HUES6 (cell line): Measurements from ENCODE around the gene GBGT1.

ENCODE experiments used
- H3K27ac ChIP-seq: 2 replicates; pipeline ENCODE4 v1.7.0; 2013; ENCODE audit warnings: low read depth, mild to moderate bottlenecking, low read length, inconsistent platforms
- H3K27me3 ChIP-seq: 2 replicates; pipeline ENCODE4 v1.6.1; 2013; ENCODE audit warnings: low read length; ENCODE audit not compliant: control insufficient read depth, insufficient read depth
- H3K36me3 ChIP-seq: 2 replicates; pipeline ENCODE4 v1.6.1; 2013; ENCODE audit warnings: low read length; ENCODE audit not compliant: control insufficient read depth, insufficient read depth
- H3K4me1 ChIP-seq: 2 replicates; pipeline ENCODE4 v1.6.1; 2013; ENCODE audit warnings: low read length; ENCODE audit not compliant: control insufficient read depth, insufficient read depth
- H3K4me3 ChIP-seq: 2 replicates; pipeline ENCODE4 v1.5.1; 2013; ENCODE audit warnings: low read depth, low read length
- H3K9ac ChIP-seq: one replicate; pipeline ENCODE4 v1.6.1; 2013; ENCODE audit warnings: mild to moderate bottlenecking, low read length
- H3K9me3 ChIP-seq: 2 replicates; pipeline ENCODE4 v1.6.1; 2013; ENCODE audit warnings: low read depth, low read length; ENCODE audit not compliant: control insufficient read depth, insufficient read depth

Gene GBGT1

DNA sequence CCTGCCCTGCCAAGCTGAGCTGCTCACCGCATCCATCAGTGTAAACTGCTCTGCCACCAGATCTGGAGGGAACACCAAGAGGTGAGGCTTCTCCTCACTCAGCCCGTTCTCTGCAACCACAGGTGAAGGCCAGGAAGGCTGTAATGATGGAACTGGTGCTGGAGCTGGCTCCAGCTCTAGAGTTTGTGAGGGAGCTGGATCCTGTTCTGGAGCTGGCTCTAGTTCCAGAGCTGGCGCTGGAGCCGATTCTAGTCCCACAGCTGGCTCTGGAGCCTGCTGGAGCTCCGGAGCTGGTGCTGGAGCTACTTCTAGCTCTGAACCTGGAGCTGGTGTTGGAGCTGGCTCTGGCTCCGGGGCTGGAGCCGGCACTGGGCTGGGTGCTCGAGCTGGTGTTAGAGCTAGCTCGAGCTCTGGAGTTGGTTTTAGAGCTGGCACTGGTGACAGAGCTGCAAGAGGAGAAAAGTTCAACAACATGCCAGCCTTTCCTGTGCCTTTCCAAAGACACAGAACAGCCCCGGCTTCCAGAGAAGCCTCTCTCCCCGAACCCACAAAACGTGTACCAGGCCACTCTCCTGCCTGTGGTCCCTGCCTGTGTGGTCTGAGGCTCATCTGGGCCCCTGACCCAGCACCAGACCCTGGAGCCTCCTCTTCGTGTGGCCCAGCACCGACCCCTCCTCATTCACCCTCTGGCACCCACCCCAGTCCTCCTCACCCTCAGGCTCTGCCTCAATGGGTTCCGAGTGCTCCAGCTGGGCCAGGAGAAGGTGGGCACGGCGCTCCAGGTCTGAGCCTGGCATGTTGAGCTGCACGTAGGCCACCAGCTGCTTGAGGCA is 55.5 kb downstream of the GBGT1 start:
- Histone ChIP-seq H3K4me1 (peaks cover 2% of the 10 kb centered on the region; the same call in 1 of the 2 replicates), H3K9me3 (no peaks in the 10 kb centered on the region), H3K9ac (no peak overlapping the region), H3K27ac (no peak overlapping the region), H3K36me3 (peaks cover 54% of the 10 kb centered on the region), H3K4me3 (no peak overlapping the region), H3K27me3 (no peaks in the 10 kb centered on the region)

GRCh38 chr9:133107245-133107722 is 56.4 kb downstream of the GBGT1 start:
- no peak overlapping the region for H3K9ac ChIP-seq
- H3K4me3 ChIP-seq = no peak overlapping the region
- H3K36me3 ChIP-seq = peaks cover 62% of the 10 kb centered on the region
- no peaks in the 10 kb centered on the region for H3K9me3 ChIP-seq
- no peak overlapping the region for H3K27ac ChIP-seq
- H3K27me3 ChIP-seq = no peaks in the 10 kb centered on the region
- H3K4me1 ChIP-seq = peaks cover 2% of the 10 kb centered on the region; the same call in 1 of the 2 replicates

DNA sequence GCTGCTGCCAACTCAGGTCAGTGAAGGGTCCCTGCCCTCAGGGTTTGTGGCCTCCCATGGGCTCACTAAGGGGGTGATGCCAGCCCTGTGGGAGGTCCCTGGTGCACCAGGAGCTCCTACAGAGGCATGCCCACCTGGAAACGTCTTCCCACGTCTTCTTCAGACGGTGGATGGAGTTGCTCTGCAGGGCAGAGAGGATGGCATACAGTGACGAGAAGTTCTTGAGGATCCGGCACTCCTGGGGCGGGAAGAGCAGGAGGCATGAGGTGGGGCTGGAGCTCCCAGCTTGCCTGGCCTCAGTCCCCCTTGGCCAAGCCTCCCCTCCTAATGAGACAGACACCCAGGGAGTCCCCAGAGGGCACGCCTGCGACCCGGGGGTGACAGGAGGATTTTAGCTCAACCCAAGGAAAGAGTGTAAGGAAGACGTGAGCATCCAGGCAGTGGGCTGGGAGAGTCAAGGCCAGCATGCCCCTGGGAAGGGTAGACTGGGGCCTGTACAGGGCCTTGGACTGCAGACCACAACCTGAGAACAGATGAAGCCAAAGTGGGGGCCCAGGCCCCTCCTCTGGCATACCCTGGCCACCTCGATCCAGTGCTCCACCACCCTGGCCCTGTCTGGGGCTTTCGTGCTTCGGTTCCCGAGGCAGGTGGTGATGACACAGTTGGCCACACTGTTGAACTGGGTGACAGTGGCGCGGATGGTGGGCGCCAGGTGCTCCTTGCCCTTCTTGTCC is 57.0 kb downstream of the GBGT1 start:
- Histone ChIP-seq H3K27me3 (no peaks in the 10 kb centered on the region), H3K9me3 (no peaks in the 10 kb centered on the region), H3K4me1 (peaks cover 2% of the 10 kb centered on the region; the same call in 1 of the 2 replicates), H3K4me3 (no peak overlapping the region), H3K9ac (no peak overlapping the region), H3K36me3 (peaks cover 69% of the 10 kb centered on the region), H3K27ac (no peak overlapping the region)

DNA sequence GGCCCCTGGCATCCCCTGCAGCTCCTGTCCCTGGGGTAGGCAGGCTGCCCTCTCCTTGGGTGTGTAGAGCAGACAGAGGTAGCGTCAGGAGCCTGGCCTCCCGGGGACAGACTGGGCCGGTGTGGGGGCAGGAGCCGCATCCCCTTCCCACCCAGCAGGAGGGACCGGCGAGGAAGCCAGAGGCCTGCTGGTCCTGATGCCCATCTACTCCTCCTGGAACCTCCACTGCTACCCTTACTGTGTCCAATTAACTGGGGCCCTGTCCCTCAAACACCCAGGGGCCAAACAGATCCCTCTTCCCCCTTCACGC is 58.3 kb downstream of the GBGT1 start:
- peaks cover 81% of the 10 kb centered on the region for H3K36me3 ChIP-seq

DNA sequence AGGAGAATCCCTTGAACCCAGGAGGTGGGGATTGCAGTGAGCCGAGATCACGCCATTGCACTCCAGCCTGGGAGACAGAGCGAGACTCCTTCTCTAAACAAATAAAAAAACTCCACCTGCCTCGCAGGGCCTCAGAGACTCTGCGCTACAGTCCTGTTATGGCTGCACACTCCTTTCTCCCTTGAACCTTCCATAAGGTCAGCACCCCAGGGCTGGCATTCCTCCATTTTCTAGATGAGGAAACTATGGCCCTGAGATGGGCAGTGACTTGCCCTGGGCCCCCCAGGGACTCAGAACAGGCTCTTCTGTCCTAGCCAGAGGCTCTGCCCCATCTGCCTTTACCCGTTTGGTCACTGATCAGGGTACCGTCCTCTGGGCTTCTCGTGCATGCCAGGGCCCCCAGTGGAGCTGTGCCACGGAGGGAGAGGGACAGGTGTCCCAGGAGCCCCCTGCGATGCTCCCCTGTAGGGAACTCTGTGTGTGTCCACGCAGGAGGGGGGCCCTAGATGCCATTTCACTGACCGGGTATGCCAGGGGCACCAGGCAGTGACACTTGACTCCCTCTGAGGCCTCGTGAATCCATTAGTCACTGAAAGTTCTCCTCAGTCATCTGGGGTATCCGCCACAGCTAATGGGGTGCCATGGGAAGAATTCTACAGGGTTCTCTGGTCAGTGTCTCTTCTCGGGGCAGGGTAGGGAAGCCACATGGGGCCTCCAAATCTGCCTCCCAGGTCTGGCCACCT is 58.8 kb downstream of the GBGT1 start:
- Histone ChIP-seq H3K9me3 (no peaks in the 10 kb centered on the region), H3K27ac (no peak overlapping the region), H3K4me1 (peaks cover 2% of the 10 kb centered on the region; the same call in 1 of the 2 replicates), H3K27me3 (no peaks in the 10 kb centered on the region), H3K9ac (no peak overlapping the region), H3K4me3 (no peak overlapping the region), H3K36me3 (peaks cover 81% of the 10 kb centered on the region)

More for the DNA sequence above, 58.3 kb downstream of the GBGT1 start:
- Histone ChIP-seq H3K9ac (no peak overlapping the region), H3K27me3 (no peaks in the 10 kb centered on the region), H3K9me3 (no peaks in the 10 kb centered on the region), H3K4me1 (peaks cover 2% of the 10 kb centered on the region; the same call in 1 of the 2 replicates), H3K4me3 (no peak overlapping the region), H3K27ac (no peak overlapping the region)

DNA sequence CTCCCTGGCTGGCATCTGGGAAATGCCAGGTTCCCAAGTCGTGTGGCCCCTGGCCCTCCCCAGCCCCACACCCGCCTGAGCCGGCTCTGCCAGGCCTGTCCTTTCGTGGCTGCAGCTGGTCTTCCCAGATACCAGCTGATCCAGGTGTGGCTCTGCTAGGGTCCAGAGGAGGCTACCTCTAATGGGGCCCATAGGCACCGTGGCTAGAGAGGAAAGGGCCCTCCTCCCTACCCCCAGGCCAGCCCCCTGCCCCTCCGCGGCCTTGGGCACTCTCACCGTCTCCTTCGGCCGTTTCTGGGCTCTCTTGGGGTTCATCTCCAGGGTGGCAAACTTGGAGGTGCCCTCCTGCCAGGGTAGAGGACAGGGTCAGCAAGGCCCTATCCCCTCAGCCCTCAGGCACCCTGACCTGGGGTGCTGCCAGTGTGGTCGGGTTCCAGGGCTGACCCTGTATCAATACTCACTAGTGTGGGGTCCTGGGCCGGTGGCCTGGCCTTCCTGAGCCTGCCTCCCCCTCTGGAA is 59.7 kb downstream of the GBGT1 start:
- H3K9ac ChIP-seq = no peak overlapping the region

DNA sequence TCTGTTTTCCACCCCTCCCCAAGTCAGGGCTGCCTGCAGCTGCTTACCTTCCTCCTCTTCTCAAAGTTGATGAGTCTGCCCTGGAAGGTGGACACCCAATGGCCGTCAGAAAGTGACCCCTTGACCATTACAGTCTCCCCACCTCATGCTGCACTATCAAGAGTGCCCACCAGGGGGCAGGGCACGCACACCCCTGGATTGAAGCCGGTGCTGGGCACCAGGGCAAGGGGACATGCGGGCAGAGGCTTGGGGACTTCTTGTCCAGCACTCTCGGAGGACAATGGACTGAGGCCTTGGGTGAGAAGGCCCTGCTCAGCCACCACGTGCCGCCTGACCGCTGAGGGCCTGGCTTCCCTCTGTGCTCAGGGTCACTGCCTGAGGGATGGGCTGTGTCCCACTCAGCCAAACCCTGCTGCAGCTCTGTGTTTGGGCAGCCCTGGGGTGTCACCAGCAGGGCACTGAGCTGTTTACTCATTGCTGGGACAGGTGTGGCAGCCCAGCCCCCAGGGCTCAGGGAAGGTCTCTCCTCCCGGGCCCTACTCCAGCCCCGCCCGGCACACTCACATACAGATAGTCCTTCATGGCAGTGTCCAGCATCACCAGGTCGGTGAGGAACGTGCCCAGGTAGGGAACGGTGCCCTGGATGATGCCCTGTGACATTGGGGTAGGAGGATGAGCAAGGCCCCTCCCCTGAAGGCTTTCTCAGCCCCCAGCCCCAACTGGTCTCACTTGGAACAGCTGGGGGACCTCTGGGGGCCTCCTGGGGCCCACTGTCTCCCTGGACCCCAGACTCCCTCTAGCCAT is 60.3 kb downstream of the GBGT1 start:
- peaks cover 2% of the 10 kb centered on the region; the same call in 1 of the 2 replicates for H3K4me1 ChIP-seq
- no peaks in the 10 kb centered on the region for H3K27me3 ChIP-seq
- H3K27ac ChIP-seq = no peak overlapping the region
- H3K9ac ChIP-seq = no peak overlapping the region
- H3K4me3 ChIP-seq = no peak overlapping the region
- peaks cover 85% of the 10 kb centered on the region for H3K36me3 ChIP-seq
- H3K9me3 ChIP-seq = no peaks in the 10 kb centered on the region

More for the DNA sequence above, 59.7 kb downstream of the GBGT1 start:
- Histone ChIP-seq H3K27me3 (no peaks in the 10 kb centered on the region), H3K36me3 (peaks cover 84% of the 10 kb centered on the region), H3K4me1 (peaks cover 2% of the 10 kb centered on the region; the same call in 1 of the 2 replicates), H3K9me3 (no peaks in the 10 kb centered on the region), H3K4me3 (no peak overlapping the region), H3K27ac (no peak overlapping the region)
